GM12878 (cell line): ENCODE results near the gene SRL. TPM values are rescaled to one million over a fixed set of nuclear protein-coding genes. Genes with fewer than 3 reads are reported as not detected.
A peak's percentile ranks its signal among the peaks of the same experiment; 100 is the strongest.

Source experiments
- ATAC-seq: fragments of 200-7000 bp; cut with Tn5 transposase; 3 replicates; pipeline ENCODE4 v1.9.1; 2020; ENCODE audit warnings: mild to moderate bottlenecking, moderate library complexity
- BruUV-seq: library from RNA; stranded (reverse); fragments of 400-500 nt; replicated peaks from 2 replicates; lab custom pipeline; 2021; lab: Mats Ljungman, UMichigan
- CTCF ChIA-PET: fragments of 300-600 bp; sonication (Branson Sonifier 250); formaldehyde crosslinking; extraction: SDS; loops from one replicate; lab custom pipeline; 2021; ENCODE audit warnings: inconsistent platforms; lab: Yijun Ruan, JAX
- POLR2A ChIA-PET: fragments of 350-600 bp; formaldehyde crosslinking; extraction: SDS; loops from one replicate; lab custom pipeline; 2021; ENCODE audit warnings: inconsistent platforms; lab: Charles Lee
- RAD21 ChIA-PET: fragments of 300-600 bp; sonication (Branson Sonifier 250); formaldehyde crosslinking; loops from one replicate; lab custom pipeline; 2023; ENCODE audit warnings: antibody characterized with exemption; ENCODE audit not compliant: unreplicated experiment; lab: Charles Lee
- SMC1A ChIA-PET: fragments of 300-600 bp; sonication (Branson Sonifier 250); formaldehyde crosslinking; loops from one replicate; lab custom pipeline; 2023; ENCODE audit not compliant: unreplicated experiment, uncharacterized antibody; lab: Charles Lee
- DNase-seq: peaks from one replicate; pipeline ENCODE4 v3.0.0-alpha.2; 2011; ENCODE audit warnings: low read depth, low spot score
- FAIRE-seq: peaks from 3 replicates; lab custom pipeline; 2011; peaks lifted over from hg19 to GRCh38; lab: Jason Lieb, UNC
- H2AFZ ChIP-seq: 2 replicates; pipeline ENCODE4 v1.6.0; 2011; ENCODE audit warnings: low read depth, low read length, control low read depth; ENCODE audit not compliant: control insufficient read depth
- H3K27ac ChIP-seq: 2 replicates; pipeline ENCODE4 v1.5.1; 2011; ENCODE audit warnings: control low read depth; ENCODE audit not compliant: control insufficient read depth, insufficient read depth
- H3K27me3 ChIP-seq, 2 experiments: replicated peaks in 1 of 2; 2 replicates each; pipeline versions ENCODE4 v1.6.0 to v1.6.1; 2011; ENCODE audit warnings: low read length in 1 of 2; ENCODE audit not compliant: control insufficient read depth in 2 of 2, insufficient read depth in 2 of 2
- H3K36me3 ChIP-seq, 2 experiments: 2 replicates each; pipeline ENCODE4 v1.5.1; 2011; ENCODE audit warnings: low read length in 1 of 2; ENCODE audit not compliant: control insufficient read depth in 2 of 2, insufficient read depth in 2 of 2
- H3K4me1 ChIP-seq: 2 replicates; pipeline ENCODE4 v1.6.1; 2011; ENCODE audit warnings: mild to moderate bottlenecking, low read length, moderate library complexity, mixed read lengths; ENCODE audit not compliant: control insufficient read depth, insufficient read depth
- H3K4me2 ChIP-seq: 2 replicates; pipeline ENCODE4 v1.6.0; 2011; ENCODE audit warnings: control low read depth; ENCODE audit not compliant: control insufficient read depth, insufficient read depth
- H3K4me3 ChIP-seq: fragments of 200-600 bp; sonication (generic); 2 replicates; pipeline ENCODE4 v1.5.1; 2016
- H3K79me2 ChIP-seq: 2 replicates; pipeline ENCODE4 v1.6.0; 2011; ENCODE audit warnings: low read length; ENCODE audit not compliant: control insufficient read depth, insufficient read depth
- H3K9ac ChIP-seq: 2 replicates; pipeline ENCODE4 v1.8.0; 2011; ENCODE audit warnings: low read length, control low read depth, mixed read lengths; ENCODE audit not compliant: control insufficient read depth, insufficient read depth
- H3K9me3 ChIP-seq: replicated peaks from 3 replicates; pipeline ENCODE4 v1.5.1; 2011; ENCODE audit warnings: mild to moderate bottlenecking, low read length; ENCODE audit not compliant: control insufficient read depth, insufficient read depth
- H4K20me1 ChIP-seq: 2 replicates; pipeline ENCODE4 v1.6.0; 2011; ENCODE audit not compliant: control insufficient read depth, insufficient read depth
- BMI1 ChIP-seq: fragments of 450-650 bp; IDR thresholded peaks from 2 replicates; pipeline ENCODE4 v1.6.1; 2016; ENCODE audit warnings: mild to moderate bottlenecking, moderate library complexity, borderline replicate concordance
- CBFB ChIP-seq: IDR thresholded peaks from 2 replicates; pipeline ENCODE4 v1.6.1; 2016; ENCODE audit warnings: antibody characterized with exemption, low read depth
- GATAD2B ChIP-seq: fragments of 450-650 bp; conservative IDR thresholded peaks from 2 replicates; pipeline ENCODE4 v1.6.1; 2017; ENCODE audit warnings: low read depth, mild to moderate bottlenecking, moderate library complexity
- JUNB ChIP-seq: IDR thresholded peaks from 2 replicates; pipeline ENCODE4 v1.6.1; 2016; ENCODE audit warnings: antibody characterized with exemption, mild to moderate bottlenecking
- SIN3A ChIP-seq: IDR thresholded peaks from 2 replicates; pipeline ENCODE4 v1.6.1; 2012; ENCODE audit warnings: low read depth, low read length, improper control_type of control experiment
- SMARCA5 ChIP-seq: fragments of 450-650 bp; IDR thresholded peaks from 2 replicates; pipeline ENCODE4 v1.6.1; 2017; ENCODE audit warnings: mild to moderate bottlenecking
- SREBF2 ChIP-seq: IDR thresholded peaks from 2 replicates; pipeline ENCODE4 v1.6.1; 2012; ENCODE audit warnings: mild to moderate bottlenecking, low read length
- WGBS: methylation state at CpG from one replicate; pipeline ENCODE4 v1.1.6; 2016; ENCODE audit warnings: low lambda C conversion rate; ENCODE audit not compliant: insufficient replicate concordance, insufficient coverage; ENCODE audit errors: missing lambda C conversion rate; 5-methylcytosine and 5-hydroxymethylcytosine counted together
- in situ Hi-C: fragments of 300-500 bp; cut with MboI; formaldehyde crosslinking; loops from 9 replicates; pipeline ENCODE4 v1.14.3; 2018; ENCODE audit warnings: mixed read lengths
- intact Hi-C: fragments of 100-400 bp; cut with micrococcal nuclease; formaldehyde crosslinking; loops from one replicate; pipeline ENCODE4 v1.14.2; 2022; ENCODE audit not compliant: unreplicated experiment
- polyA plus RNA-seq, 11 experiments: library from polyadenylated mRNA; depleted of rRNA in 4 of 11; unstranded in 6 of 11; stranded (reverse) in 5 of 11; fragments of >200 nt; fragmentation: Nextera tagmentation in 4 of 11; fragmentation: Illumina TruSeq in 1 of 11; extraction: Ambion mirVana in 4 of 11; extraction: Trizol in 1 of 11; gene quantifications; 1 replicate in 1 of 11; 2 replicates in 10 of 11; pipeline versions ENCODE4 v1.2.1 to v1.2.3, GENCODE V29; 2011 to 2016; ENCODE audit warnings: inconsistent platforms in 2 of 11, missing spikeins in 2 of 11, low read depth in 1 of 11
- total RNA-seq, 4 experiments: library from RNA; depleted of rRNA in 3 of 4; stranded (reverse); fragments of >200 nt in 3 of 4; fragmentation: Illumina TruSeq in 1 of 4; extraction: Trizol in 1 of 4; gene quantifications; 2 replicates each; pipeline versions ENCODE4 v1.2.1 to v1.2.3, GENCODE V29; 2013 to 2021
- TF ChIP-seq, protein P1 (sequence below): fragments of 450-650 bp; IDR thresholded peaks from 2 replicates; pipeline ENCODE4 v1.6.1; 2017; ENCODE audit warnings: borderline replicate concordance

The SRL gene
- total and polyA plus RNA-seq, 10 of the 15 experiments (the other 5 are each of a cell fraction or from before 2014, with no cell fraction given) = not detected

DNA sequence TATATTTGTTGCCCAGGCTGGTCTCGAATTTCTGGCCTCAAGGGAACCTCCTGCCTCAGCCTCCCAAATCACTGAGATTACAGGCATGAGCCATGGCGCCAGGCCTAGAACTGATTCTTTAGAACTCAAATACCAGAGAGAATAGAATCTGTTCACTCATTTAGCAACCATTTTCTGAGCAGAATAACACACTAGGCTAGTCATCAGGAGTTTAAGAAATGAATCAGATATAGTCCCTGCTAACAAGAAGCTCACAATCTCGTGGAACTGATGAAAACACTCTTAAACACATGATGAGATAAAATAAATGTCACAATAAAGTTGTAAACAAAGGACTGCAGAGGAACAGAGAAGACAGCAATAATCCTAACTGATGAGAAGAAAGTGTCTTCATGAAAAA lies 69.8 kb downstream of the SRL start:
- Histone ChIP-seq H3K27me3 (no peaks in the 10 kb centered on the region; a peak in 1 of 4 replicates), H3K36me3 (no peaks in the 10 kb centered on the region), H3K4me1 (no peaks in the 10 kb centered on the region), H3K9ac (no peak overlapping the region), H4K20me1 (no peaks in the 10 kb centered on the region), H3K4me3 (no peak overlapping the region), H3K27ac (no peak overlapping the region), H2AFZ (no peak overlapping the region), H3K9me3 (no peaks in the 10 kb centered on the region), H3K79me2 (no peaks in the 10 kb centered on the region), H3K4me2 (no peak overlapping the region)
- TF ChIP-seq, protein P1, sequence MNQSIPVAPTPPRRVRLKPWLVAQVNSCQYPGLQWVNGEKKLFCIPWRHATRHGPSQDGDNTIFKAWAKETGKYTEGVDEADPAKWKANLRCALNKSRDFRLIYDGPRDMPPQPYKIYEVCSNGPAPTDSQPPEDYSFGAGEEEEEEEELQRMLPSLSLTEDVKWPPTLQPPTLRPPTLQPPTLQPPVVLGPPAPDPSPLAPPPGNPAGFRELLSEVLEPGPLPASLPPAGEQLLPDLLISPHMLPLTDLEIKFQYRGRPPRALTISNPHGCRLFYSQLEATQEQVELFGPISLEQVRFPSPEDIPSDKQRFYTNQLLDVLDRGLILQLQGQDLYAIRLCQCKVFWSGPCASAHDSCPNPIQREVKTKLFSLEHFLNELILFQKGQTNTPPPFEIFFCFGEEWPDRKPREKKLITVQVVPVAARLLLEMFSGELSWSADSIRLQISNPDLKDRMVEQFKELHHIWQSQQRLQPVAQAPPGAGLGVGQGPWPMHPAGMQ = no peak
- TF ChIP-seq JUNB (peak; percentile 20; the same call in 1 of the 2 replicates), GATAD2B (no peak), CBFB (no peak), SIN3A (no peak), BMI1 (no peak), SMARCA5 (no peak)
- 0% methylated on average over 3 of the region's 3 CpGs for WGBS
- ChIA-PET CTCF (no interaction called here), POLR2A (no interaction called here), SMC1A (no interaction called here), RAD21 (no interaction called here)
- intact Hi-C loops (no loop called here), in situ Hi-C loops (no loop called here)
- DNase-seq (no peak), ATAC-seq (no peak), FAIRE-seq (no peak)
- BruUV-seq = no TSS peak

DNA sequence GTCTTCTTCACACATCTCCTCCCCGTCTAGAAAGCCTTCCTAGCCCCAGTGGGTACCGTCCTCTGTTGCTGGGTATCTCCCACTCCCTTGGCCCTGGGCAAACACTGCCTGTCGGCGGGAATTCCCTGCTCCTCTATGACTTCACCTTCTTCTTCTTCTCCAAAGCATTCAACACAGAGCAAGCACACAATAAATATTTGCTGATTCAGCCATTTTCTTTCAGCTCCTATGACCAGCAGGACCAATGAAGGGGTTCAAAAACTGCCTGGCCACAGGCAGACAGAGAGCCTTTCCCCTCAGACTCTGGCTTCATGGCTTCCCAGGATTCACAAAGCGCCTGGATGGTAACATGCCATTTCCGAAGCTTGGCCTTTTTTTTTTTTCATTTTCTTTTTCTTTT lies 72.5 kb downstream of the SRL start:
- no peaks in the 10 kb centered on the region for H3K79me2 ChIP-seq
- H3K9me3 ChIP-seq = no peaks in the 10 kb centered on the region
- in situ Hi-C loops = no loop called here
- H3K27ac ChIP-seq = no peak overlapping the region
- 63% methylated on average over 6 of the region's 6 CpGs for WGBS
- TF ChIP-seq SREBF2 = no peak
- TF ChIP-seq JUNB = no peak
- no peak overlapping the region for H3K9ac ChIP-seq
- no peak overlapping the region for H3K4me3 ChIP-seq
- no peaks in the 10 kb centered on the region for H4K20me1 ChIP-seq
- no peaks in the 10 kb centered on the region for H3K36me3 ChIP-seq
- SMC1A ChIA-PET = no interaction called here
- no peak for FAIRE-seq
- no peak for ATAC-seq
- intact Hi-C loops = no loop called here
- POLR2A ChIA-PET = no interaction called here
- CTCF ChIA-PET = interaction anchor here (0.6 to 1.0 kb wide), 2 partner anchors 10 to 65 kb away, joined by 3 to 4 read pairs; no protein-coding TSS in a partner anchor
- H2AFZ ChIP-seq = no peak overlapping the region
- H3K27me3 ChIP-seq = no peaks in the 10 kb centered on the region; a peak in 1 of 4 replicates
- no peak for DNase-seq
- RAD21 ChIA-PET = no interaction called here
- H3K4me2 ChIP-seq = no peak overlapping the region
- BruUV-seq = no TSS peak
- H3K4me1 ChIP-seq = no peaks in the 10 kb centered on the region
